Sigmoid colon (tissue), 7 donors: ENCODE results near the gene FILIP1. TPM values are rescaled to one million over a fixed set of nuclear protein-coding genes. Genes with fewer than 3 reads are reported as not detected.

Experiments
- DNase-seq: peaks from one replicate; pipeline ENCODE4 v3.0.0-alpha.2; 2019
- H3K27ac ChIP-seq, 4 donors: fragments of 200-600 bp; sonication (generic); one replicate each; pipeline ENCODE4 v1.5.1; 2016 to 2019; ENCODE audit warnings: mild to moderate bottlenecking in 1 of 4
- H3K27me3 ChIP-seq, 3 donors: fragments of 200-600 bp; sonication (generic); one replicate each; pipeline ENCODE4 v1.5.1; 2019; ENCODE audit warnings: mild to moderate bottlenecking in 1 of 3
- H3K36me3 ChIP-seq, 4 donors: fragments of 200-600 bp; sonication (generic); one replicate each; pipeline ENCODE4 v1.5.1; 2016 to 2019
- H3K4me1 ChIP-seq, 4 donors: fragments of 200-600 bp; sonication (generic); one replicate each; pipeline ENCODE4 v1.5.1; 2017 to 2019
- H3K4me3 ChIP-seq, 4 donors: fragments of 200-600 bp; sonication (generic); one replicate each; pipeline ENCODE4 v1.5.1; 2017 to 2019; ENCODE audit warnings: mild to moderate bottlenecking in 2 of 4, moderate library complexity in 1 of 4
- H3K9me3 ChIP-seq, 4 donors: fragments of 200-600 bp in 3 of 4; sonication (generic) in 3 of 4; one replicate each; pipeline versions ENCODE4 v1.5.1 to v1.6.1; 2013 to 2019
- CTCF ChIP-seq, 4 experiments: fragments of 450-650 bp in 3 of 4; fragments of 200-600 bp in 1 of 4; IDR thresholded peaks; one replicate each; pipeline ENCODE4 v1.5.1; 2016 to 2019; ENCODE audit warnings: antibody characterized with exemption in 4 of 4, mild to moderate bottlenecking in 3 of 4, moderate library complexity in 2 of 4
- EP300 ChIP-seq, 4 donors: sonication (generic); formaldehyde crosslinking; IDR thresholded peaks; one replicate each; pipeline ENCODE4 v1.6.1; 2017; ENCODE audit warnings: antibody characterized with exemption in 4 of 4
- POLR2A ChIP-seq, 2 donors: fragments of 450-650 bp; IDR thresholded peaks; one replicate each; pipeline ENCODE4 v1.6.1; 2016; ENCODE audit warnings: antibody characterized with exemption in 2 of 2, mild to moderate bottlenecking in 2 of 2, moderate library complexity in 2 of 2
- POLR2AphosphoS5 ChIP-seq, 4 donors: sonication (generic); formaldehyde crosslinking; IDR thresholded peaks; one replicate each; pipeline ENCODE4 v1.6.1; 2017; ENCODE audit warnings: antibody characterized with exemption in 4 of 4
- WGBS, 2 donors: extraction: QIAGEN DNeasy Blood & Tissue Kit; methylation state at CpG; one replicate each; pipeline ENCODE4 v1.1.7; 2013; 5-methylcytosine and 5-hydroxymethylcytosine counted together
- intact Hi-C: fragments of 100-400 bp; cut with DNase I; formaldehyde crosslinking; loops from one replicate; pipeline ENCODE4 v1.15.1; 2023
- polyA plus RNA-seq, 3 donors: library from polyadenylated mRNA; stranded (reverse); fragments of 200-250 nt; gene quantifications; one replicate each; pipeline ENCODE4 v1.2.3, GENCODE V29; 2013
- total RNA-seq, 4 donors: library from RNA; depleted of rRNA; stranded (reverse); fragments of >200 nt; gene quantifications; one replicate each; pipeline ENCODE4 v1.1.0, GENCODE V29; 2016
- donor health status: healthy with polysubstance abuse.
- donor health status: Bipolar disorder and iron deficiency.
- donor health status: healthy.

FILIP1 gene
- total and polyA plus RNA-seq, 7 donors, result 0.46 to 72.8 (median 47.1) TPM

DNA sequence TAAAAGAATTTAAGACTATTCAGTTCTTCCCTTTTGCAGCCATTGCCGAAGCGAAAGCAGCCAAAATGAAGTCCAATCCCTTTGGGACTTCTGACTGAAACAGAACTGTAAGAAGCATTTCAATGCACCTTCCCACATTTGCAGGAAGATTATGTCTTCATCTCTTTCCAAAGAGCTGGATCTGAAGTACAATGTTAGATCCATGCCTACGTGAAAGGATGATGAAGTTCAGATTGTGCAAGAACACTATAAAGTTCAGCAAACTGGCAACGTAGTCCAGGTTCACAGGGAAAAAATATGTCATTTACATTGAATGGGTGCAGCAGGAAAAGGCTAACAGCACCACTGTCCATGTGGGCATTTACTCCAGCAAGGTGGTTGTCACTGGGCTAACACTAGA lies 6.0 kb upstream of the FILIP1 start:
- Histone ChIP-seq H3K4me3 (no peak overlapping the region), H3K36me3 (no peaks in the 10 kb centered on the region), H3K9me3 (no peaks in the 10 kb centered on the region), H3K27me3 (no peaks in the 10 kb centered on the region), H3K4me1 (peaks cover 0 to 16% (median 13%) of the 10 kb centered on the region in 4 donors), H3K27ac (no peak overlapping the region)
- DNase-seq, result no peak
- TF ChIP-seq EP300 (IDR thresholded peaks at IDR 0.05) (no peak), POLR2AphosphoS5 (IDR thresholded peaks at IDR 0.05) (no peak), CTCF (IDR thresholded peaks at IDR 0.05) (no peak), POLR2A (IDR thresholded peaks at IDR 0.05) (no peak)
- intact Hi-C loops, result loop anchor here (5.0 to 10.0 kb wide), 3 partner anchors 132 to 1845 kb away; partner anchors contain the start of gene SLC17A5
- WGBS, 2 donors, result 73 to 87% methylated on average over 4 of the region's 4 CpGs

GRCh38 chr6:75498862-75499261 lies 5.3 kb upstream of the FILIP1 start:
- TF ChIP-seq POLR2A (IDR thresholded peaks at IDR 0.05), result no peak
- TF ChIP-seq POLR2AphosphoS5 (IDR thresholded peaks at IDR 0.05), result no peak
- no peak for TF ChIP-seq CTCF (IDR thresholded peaks at IDR 0.05)
- no peak for TF ChIP-seq EP300 (IDR thresholded peaks at IDR 0.05)
- no peak overlapping the region for H3K27ac ChIP-seq
- H3K9me3 ChIP-seq, result no peaks in the 10 kb centered on the region
- peaks cover 0 to 24% (median 15%) of the 10 kb centered on the region in 4 donors for H3K4me1 ChIP-seq
- H3K36me3 ChIP-seq, result no peaks in the 10 kb centered on the region
- H3K27me3 ChIP-seq, result no peaks in the 10 kb centered on the region
- intact Hi-C loops, result loop anchor here (5.0 to 10.0 kb wide), 2 partner anchors 192 to 1844 kb away; partner anchors contain the start of gene SLC17A5
- WGBS, 2 donors, result 81 to 88% methylated on average over 1 of the region's 1 CpG
- DNase-seq, result no peak
- no peak overlapping the region for H3K4me3 ChIP-seq

- Histone ChIP-seq H3K27me3 (no peaks in the 10 kb centered on the region), H3K4me1 (peaks cover 0 to 25% (median 15%) of the 10 kb centered on the region in 4 donors), H3K4me3 (no peak overlapping the region), H3K27ac (no peak overlapping the region), H3K9me3 (no peaks in the 10 kb centered on the region), H3K36me3 (no peaks in the 10 kb centered on the region)
- 86 to 92% methylated on average over 3 of the region's 3 CpGs for WGBS, 2 donors
- TF ChIP-seq POLR2A (IDR thresholded peaks at IDR 0.05), result no peak
- no peak for TF ChIP-seq EP300 (IDR thresholded peaks at IDR 0.05)
- TF ChIP-seq CTCF (IDR thresholded peaks at IDR 0.05), result no peak
- no peak for TF ChIP-seq POLR2AphosphoS5 (IDR thresholded peaks at IDR 0.05)
- intact Hi-C loops, result loop anchor here (5.0 to 10.0 kb wide), 2 partner anchors 191 to 1843 kb away; partner anchors contain the start of gene SLC17A5
- DNase-seq, result no peak
These were observed 4.4 kb upstream of the FILIP1 start for GRCh38 chr6:75497994-75498393.

DNA sequence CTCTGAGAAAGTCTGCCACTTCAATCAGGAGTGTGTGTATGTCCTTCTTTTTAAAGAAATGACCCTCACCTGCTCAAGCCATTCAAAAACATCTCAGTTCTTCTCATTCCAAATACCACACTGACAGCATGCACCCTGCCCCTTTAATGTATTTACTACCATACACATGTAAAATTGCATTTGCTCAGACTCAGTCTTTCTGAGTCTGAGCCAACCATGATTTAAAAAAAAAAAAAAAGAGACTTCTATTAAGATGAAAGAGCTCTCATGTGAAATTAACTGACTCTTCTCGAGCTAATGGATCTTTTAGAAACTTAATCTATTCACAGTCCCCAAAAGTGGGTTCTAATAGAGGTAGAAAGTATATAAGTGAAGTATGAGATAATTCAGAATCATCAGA lies 1.4 kb upstream of the FILIP1 start:
- TF ChIP-seq POLR2AphosphoS5 (IDR thresholded peaks at IDR 0.05) (no peak), CTCF (IDR thresholded peaks at IDR 0.05) (no peak), EP300 (IDR thresholded peaks at IDR 0.05) (no peak), POLR2A (IDR thresholded peaks at IDR 0.05) (no peak)

More for the DNA sequence above, 1.4 kb upstream of the FILIP1 start:
- intact Hi-C loops, result loop anchor here (5.0 to 10.0 kb wide), 2 partner anchors 188 to 1840 kb away; partner anchors contain the start of gene SLC17A5
- no peak for DNase-seq
- peaks cover 0 to 28% (median 15%) of the 10 kb centered on the region in 4 donors for H3K4me1 ChIP-seq
- H3K4me3 ChIP-seq, result no peak overlapping the region
- no peaks in the 10 kb centered on the region for H3K9me3 ChIP-seq
- no peaks in the 10 kb centered on the region for H3K27me3 ChIP-seq
- 67 to 80% methylated on average over 1 of the region's 1 CpG for WGBS, 2 donors
- H3K27ac ChIP-seq, result peak overlapping the region in 3 of 4 donors; percentile 85 to 93 (median 88)
- no peaks in the 10 kb centered on the region for H3K36me3 ChIP-seq
